ENCODE data around the gene SOX9. TPM values are rescaled to one million over a fixed set of nuclear protein-coding genes. Genes with fewer than 3 reads are reported as not detected.

The SOX9 gene
- total RNA-seq, 4 donors from 2014 or later = 16.1 to 40.0 (median 33.1) TPM

DNA sequence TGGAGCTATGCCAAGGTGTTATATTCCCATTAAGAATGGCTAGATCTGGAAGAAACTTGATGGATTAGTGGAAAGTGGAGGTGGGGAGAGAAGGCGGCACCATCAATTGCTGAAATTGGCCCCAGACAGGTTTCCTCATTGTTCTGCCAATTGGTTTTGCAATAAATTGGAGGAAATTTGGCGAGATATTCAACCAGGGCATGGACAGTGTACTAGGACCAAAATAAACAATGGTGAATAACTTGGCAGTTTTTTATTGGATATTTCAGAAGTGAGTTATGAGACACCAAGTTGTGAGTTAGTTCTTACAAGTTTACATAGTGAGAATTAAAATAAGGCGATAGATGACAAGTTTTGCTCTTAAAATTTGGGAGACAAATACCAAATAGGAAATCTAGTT lies 41.1 kb upstream of the SOX9 start:
- H3K27ac ChIP-seq = no peak overlapping the region
- no peaks in the 10 kb centered on the region for H3K4me1 ChIP-seq
- H3K36me3 ChIP-seq = no peaks in the 10 kb centered on the region
- no peak overlapping the region for H3K4me3 ChIP-seq
- no peaks in the 10 kb centered on the region for H3K27me3 ChIP-seq
- DNase-seq = no peak
- TF ChIP-seq POLR2A (IDR thresholded peaks at IDR 0.05) = no peak
- TF ChIP-seq, protein P1, sequence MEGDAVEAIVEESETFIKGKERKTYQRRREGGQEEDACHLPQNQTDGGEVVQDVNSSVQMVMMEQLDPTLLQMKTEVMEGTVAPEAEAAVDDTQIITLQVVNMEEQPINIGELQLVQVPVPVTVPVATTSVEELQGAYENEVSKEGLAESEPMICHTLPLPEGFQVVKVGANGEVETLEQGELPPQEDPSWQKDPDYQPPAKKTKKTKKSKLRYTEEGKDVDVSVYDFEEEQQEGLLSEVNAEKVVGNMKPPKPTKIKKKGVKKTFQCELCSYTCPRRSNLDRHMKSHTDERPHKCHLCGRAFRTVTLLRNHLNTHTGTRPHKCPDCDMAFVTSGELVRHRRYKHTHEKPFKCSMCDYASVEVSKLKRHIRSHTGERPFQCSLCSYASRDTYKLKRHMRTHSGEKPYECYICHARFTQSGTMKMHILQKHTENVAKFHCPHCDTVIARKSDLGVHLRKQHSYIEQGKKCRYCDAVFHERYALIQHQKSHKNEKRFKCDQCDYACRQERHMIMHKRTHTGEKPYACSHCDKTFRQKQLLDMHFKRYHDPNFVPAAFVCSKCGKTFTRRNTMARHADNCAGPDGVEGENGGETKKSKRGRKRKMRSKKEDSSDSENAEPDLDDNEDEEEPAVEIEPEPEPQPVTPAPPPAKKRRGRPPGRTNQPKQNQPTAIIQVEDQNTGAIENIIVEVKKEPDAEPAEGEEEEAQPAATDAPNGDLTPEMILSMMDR (IDR thresholded peaks at IDR 0.05) = no peak
- no peaks in the 10 kb centered on the region for H3K9me3 ChIP-seq

DNA sequence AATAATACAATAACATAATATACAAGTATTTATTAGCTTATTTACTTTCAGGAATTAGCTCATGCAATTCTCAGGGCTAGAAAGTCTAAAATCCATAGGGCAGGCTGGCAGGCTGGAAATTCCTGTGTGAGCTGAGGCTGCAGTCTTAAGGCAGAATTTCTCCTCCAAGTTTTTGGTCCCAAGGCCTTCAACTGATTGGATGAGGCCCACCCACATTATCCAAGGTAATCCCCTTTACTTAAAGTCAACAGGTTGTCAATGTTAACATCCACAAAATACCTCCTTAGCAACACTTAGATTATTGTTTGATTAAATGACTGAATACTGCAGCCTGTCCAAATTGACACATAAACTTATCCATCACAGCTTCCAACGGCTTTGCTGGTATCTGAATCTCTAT lies 32.9 kb upstream of the SOX9 start:
- DNase-seq = no peak
- Histone ChIP-seq H3K36me3 (no peaks in the 10 kb centered on the region), H3K9me3 (no peaks in the 10 kb centered on the region), H3K4me3 (no peak overlapping the region), H3K27ac (no peak overlapping the region), H3K27me3 (no peaks in the 10 kb centered on the region), H3K4me1 (no peaks in the 10 kb centered on the region)
- TF ChIP-seq, protein P1 (IDR thresholded peaks at IDR 0.05) = no peak
- no peak for TF ChIP-seq POLR2A (IDR thresholded peaks at IDR 0.05)

DNA sequence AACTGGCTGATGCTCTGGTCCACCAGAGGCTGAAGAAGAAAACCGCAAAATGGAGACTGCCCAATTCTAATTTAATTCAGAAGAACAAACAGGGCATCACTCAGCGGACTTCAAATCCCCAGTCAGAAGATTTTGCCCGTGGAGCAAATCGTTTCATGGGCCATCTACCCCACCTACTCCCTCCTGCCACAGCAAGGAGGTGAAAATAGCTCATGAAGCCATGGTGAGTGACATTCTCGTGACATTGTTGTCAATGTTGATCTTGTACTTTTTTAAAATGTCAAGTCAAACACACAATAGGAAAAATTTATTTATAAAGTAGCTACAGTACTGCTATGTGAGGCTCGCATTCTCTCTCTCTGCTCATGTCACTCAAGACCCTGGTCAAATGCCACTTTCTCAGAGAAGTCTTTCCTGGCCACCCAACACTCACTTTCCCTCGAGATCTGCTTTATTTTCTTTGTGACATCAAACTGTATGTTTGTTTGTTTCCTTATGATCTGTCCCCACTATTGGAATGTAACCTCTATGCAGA lies 31.3 kb upstream of the SOX9 start:
- no peak for TF ChIP-seq POLR2A (IDR thresholded peaks at IDR 0.05)
- TF ChIP-seq, protein P1 (IDR thresholded peaks at IDR 0.05) = no peak
- no peaks in the 10 kb centered on the region for H3K27me3 ChIP-seq
- DNase-seq = no peak
- H3K4me3 ChIP-seq = no peak overlapping the region
- no peaks in the 10 kb centered on the region for H3K9me3 ChIP-seq
- H3K36me3 ChIP-seq = no peaks in the 10 kb centered on the region
- H3K4me1 ChIP-seq = no peaks in the 10 kb centered on the region
- H3K27ac ChIP-seq = no peak overlapping the region

DNA sequence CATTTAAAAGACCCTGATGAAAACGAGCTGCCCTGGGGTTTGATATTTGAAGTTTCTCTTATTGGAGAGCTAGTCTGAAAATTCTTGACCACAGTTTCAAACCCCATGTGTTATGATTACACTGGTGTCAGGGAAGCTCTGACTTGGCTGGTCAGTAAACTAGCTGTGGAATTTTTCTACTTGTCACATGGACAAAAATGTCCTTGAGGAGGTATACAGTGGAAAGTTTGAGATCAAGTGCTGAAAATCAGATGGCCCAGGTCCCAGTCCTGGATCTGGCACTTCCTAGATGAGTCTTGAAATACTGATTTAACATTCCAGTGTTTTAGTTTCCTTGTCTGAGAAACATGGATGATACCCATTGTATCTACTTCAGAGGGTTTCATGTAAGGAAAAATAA lies 30.7 kb upstream of the SOX9 start:
- TF ChIP-seq, protein P1 (IDR thresholded peaks at IDR 0.05) = no peak
- no peak for TF ChIP-seq POLR2A (IDR thresholded peaks at IDR 0.05)

GRCh38 chr17:72092710-72093322 lies 28.0 kb upstream of the SOX9 start:
- DNase-seq = no peak
- H3K36me3 ChIP-seq = no peaks in the 10 kb centered on the region
- no peaks in the 10 kb centered on the region for H3K4me1 ChIP-seq
- H3K27ac ChIP-seq = no peak overlapping the region
- no peak overlapping the region for H3K4me3 ChIP-seq
- H3K27me3 ChIP-seq = no peaks in the 10 kb centered on the region
- no peaks in the 10 kb centered on the region for H3K9me3 ChIP-seq
- no peak for TF ChIP-seq POLR2A (IDR thresholded peaks at IDR 0.05)
- TF ChIP-seq, protein P1 (IDR thresholded peaks at IDR 0.05) = no peak

More for the DNA sequence above, 30.7 kb upstream of the SOX9 start:
- Histone ChIP-seq H3K4me3 (no peak overlapping the region), H3K27me3 (no peaks in the 10 kb centered on the region), H3K36me3 (no peaks in the 10 kb centered on the region), H3K27ac (no peak overlapping the region), H3K4me1 (no peaks in the 10 kb centered on the region), H3K9me3 (no peaks in the 10 kb centered on the region)
- DNase-seq = no peak

Measured in Peyer's patch (tissue), 4 donors.